PC-9 (cell line): Measurements from ENCODE around the gene NHS.

Source experiments
- CTCF ChIP-seq: fragments of 200-600 bp; sonication (generic); conservative IDR thresholded peaks from 2 replicates; pipeline ENCODE4 v1.6.1; 2017; ENCODE audit warnings: mixed run types, antibody characterized with exemption, mild to moderate bottlenecking, moderate library complexity
- EZH2 ChIP-seq: fragments of 200-600 bp; sonication (generic); IDR thresholded peaks from 2 replicates; pipeline ENCODE4 v1.8.0; 2017; ENCODE audit warnings: antibody characterized with exemption, low read depth

- TF ChIP-seq CTCF (no peak), EZH2 (no peak)
Measured at GRCh38 chrX:17462881-17463280, 87.9 kb downstream of the NHS start.
